ENCODE results near the gene NUDT16L1. TPM values are rescaled to one million over a fixed set of nuclear protein-coding genes. Genes with fewer than 3 reads are reported as not detected.

NUDT16L1 gene
- total and polyA plus RNA-seq, 2 of the 13 experiments (the other 11 are each of a cell fraction or from before 2014, with no cell fraction given): 28.0 to 40.5 TPM

DNA sequence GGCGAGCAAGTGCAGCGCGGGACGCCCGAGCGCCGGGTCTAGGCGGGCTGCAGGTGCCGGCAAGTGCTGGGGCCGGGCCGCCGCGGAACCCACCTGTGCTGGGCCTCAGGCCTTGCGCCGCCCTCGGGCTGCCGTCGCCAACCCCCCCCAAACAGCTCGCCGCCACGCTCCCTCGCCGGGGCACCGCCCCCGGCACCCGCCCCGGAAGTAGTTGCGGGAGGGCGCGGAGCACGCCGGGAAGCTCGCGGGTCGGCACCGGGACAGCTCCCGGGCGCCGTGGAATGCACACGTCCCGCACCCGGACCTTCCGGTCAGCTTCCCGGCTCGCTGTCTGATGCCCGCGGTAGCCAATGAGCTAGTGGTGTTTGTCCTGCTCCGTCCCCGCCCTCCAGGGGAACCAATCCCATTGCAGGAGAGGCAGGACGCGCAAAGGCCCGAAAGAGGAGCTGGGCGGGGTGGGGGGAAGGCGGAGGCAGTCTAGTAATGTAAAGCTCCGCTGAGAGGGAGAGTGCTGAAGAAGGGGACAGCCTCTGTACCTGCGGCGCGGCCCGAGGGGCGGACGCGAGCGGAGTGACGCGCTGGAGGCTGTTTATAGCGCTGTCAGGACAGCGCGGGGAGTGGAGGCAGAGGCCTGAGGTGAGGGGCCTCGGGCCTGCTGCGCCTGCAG is 40.8 kb downstream of the NUDT16L1 start, which contains the start of the genes ANKS3 and DNAAF8 (continued):
- TF ChIP-seq ZNF251 (CRISPR knock-in tag; IDR thresholded peaks at IDR 0.05) (no peak), EP300 (IDR thresholded peaks at IDR 0.05; ENCODE audit: low read depth in 2 of 2, low read length in 2 of 2) (no peak), EP300 (CRISPR knock-in tag; IDR thresholded peaks at IDR 0.05; ENCODE audit: borderline replicate concordance) (no peak; the same call in 1 of the 2 replicates), ZNF136 (CRISPR knock-in tag; IDR thresholded peaks at IDR 0.05; ENCODE audit: low read depth) (no peak), RBFOX2 (IDR thresholded peaks at IDR 0.05; ENCODE audit: low read depth, low read length) (peak; percentile 83), ZNF782 (CRISPR knock-in tag; IDR thresholded peaks at IDR 0.05; ENCODE audit: borderline replicate concordance) (peak; percentile 49; the same call in 1 of the 2 replicates), SRY (CRISPR knock-in tag; IDR thresholded peaks at IDR 0.05) (peak; percentile 82; the same call in 1 of the 2 replicates), DNMT1 (CRISPR knock-in tag; IDR thresholded peaks at IDR 0.05) (0 out of 2 replicates have a peak, but pooled peaks have one; percentile 63), ZNF446 (CRISPR knock-in tag; IDR thresholded peaks at IDR 0.05) (0 out of 2 replicates have a peak, but pooled peaks have one; percentile 66), CREB1 (IDR thresholded peaks at IDR 0.05) (peak; percentile 71), CREB1 (CRISPR knock-in tag; IDR thresholded peaks at IDR 0.05) (peak; percentile 69), ERF (CRISPR knock-in tag; IDR thresholded peaks at IDR 0.05) (peak; percentile 89), ZNF232 (CRISPR knock-in tag; IDR thresholded peaks at IDR 0.05; ENCODE audit: borderline replicate concordance) (no peak), ZNF292 (CRISPR knock-in tag; IDR thresholded peaks at IDR 0.05; ENCODE audit: borderline replicate concordance, low read depth) (no peak), ZNF790 (CRISPR knock-in tag; IDR thresholded peaks at IDR 0.05; ENCODE audit: borderline replicate concordance) (no peak), FOXC1 (CRISPR knock-in tag; IDR thresholded peaks at IDR 0.05; ENCODE audit: borderline replicate concordance) (peak; percentile 88; the same call in 1 of the 2 replicates), FOXA1 (IDR thresholded peaks at IDR 0.05) (no peak), FOXA1 (CRISPR knock-in tag; IDR thresholded peaks at IDR 0.05) (no peak), PAX8 (CRISPR knock-in tag; IDR thresholded peaks at IDR 0.05; ENCODE audit: borderline replicate concordance) (peak; percentile 80; the same call in 1 of the 2 replicates), ETV5 (CRISPR knock-in tag; IDR thresholded peaks at IDR 0.05; ENCODE audit: borderline replicate concordance) (peak; percentile 83), KDM6A (CRISPR knock-in tag; IDR thresholded peaks at IDR 0.05; ENCODE audit: low read depth) (no peak)
- TF ChIP-seq, protein P1, sequence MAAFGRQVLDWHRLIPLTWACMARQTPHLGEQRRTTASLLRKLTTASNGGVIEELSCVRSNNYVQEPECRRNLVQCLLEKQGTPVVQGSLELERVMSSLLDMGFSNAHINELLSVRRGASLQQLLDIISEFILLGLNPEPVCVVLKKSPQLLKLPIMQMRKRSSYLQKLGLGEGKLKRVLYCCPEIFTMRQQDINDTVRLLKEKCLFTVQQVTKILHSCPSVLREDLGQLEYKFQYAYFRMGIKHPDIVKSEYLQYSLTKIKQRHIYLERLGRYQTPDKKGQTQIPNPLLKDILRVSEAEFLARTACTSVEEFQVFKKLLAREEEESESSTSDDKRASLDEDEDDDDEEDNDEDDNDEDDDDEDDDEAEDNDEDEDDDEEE (CRISPR knock-in tag; IDR thresholded peaks at IDR 0.05): peak; percentile 78; the same call in 1 of the 2 replicates
- TF ChIP-seq, protein P2, sequence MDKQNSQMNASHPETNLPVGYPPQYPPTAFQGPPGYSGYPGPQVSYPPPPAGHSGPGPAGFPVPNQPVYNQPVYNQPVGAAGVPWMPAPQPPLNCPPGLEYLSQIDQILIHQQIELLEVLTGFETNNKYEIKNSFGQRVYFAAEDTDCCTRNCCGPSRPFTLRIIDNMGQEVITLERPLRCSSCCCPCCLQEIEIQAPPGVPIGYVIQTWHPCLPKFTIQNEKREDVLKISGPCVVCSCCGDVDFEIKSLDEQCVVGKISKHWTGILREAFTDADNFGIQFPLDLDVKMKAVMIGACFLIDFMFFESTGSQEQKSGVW (CRISPR knock-in tag; IDR thresholded peaks at IDR 0.05; ENCODE audit: borderline replicate concordance): no peak
- TF ChIP-seq, protein P3, sequence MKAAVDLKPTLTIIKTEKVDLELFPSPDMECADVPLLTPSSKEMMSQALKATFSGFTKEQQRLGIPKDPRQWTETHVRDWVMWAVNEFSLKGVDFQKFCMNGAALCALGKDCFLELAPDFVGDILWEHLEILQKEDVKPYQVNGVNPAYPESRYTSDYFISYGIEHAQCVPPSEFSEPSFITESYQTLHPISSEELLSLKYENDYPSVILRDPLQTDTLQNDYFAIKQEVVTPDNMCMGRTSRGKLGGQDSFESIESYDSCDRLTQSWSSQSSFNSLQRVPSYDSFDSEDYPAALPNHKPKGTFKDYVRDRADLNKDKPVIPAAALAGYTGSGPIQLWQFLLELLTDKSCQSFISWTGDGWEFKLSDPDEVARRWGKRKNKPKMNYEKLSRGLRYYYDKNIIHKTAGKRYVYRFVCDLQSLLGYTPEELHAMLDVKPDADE (CRISPR knock-in tag; IDR thresholded peaks at IDR 0.05): peak; percentile 86; the same call in 1 of the 2 replicates
- TF ChIP-seq, protein P4, sequence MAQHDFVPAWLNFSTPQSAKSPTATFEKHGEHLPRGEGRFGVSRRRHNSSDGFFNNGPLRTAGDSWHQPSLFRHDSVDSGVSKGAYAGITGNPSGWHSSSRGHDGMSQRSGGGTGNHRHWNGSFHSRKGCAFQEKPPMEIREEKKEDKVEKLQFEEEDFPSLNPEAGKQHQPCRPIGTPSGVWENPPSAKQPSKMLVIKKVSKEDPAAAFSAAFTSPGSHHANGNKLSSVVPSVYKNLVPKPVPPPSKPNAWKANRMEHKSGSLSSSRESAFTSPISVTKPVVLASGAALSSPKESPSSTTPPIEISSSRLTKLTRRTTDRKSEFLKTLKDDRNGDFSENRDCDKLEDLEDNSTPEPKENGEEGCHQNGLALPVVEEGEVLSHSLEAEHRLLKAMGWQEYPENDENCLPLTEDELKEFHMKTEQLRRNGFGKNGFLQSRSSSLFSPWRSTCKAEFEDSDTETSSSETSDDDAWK (CRISPR knock-in tag; IDR thresholded peaks at IDR 0.05): no peak
- TF ChIP-seq, protein P5, sequence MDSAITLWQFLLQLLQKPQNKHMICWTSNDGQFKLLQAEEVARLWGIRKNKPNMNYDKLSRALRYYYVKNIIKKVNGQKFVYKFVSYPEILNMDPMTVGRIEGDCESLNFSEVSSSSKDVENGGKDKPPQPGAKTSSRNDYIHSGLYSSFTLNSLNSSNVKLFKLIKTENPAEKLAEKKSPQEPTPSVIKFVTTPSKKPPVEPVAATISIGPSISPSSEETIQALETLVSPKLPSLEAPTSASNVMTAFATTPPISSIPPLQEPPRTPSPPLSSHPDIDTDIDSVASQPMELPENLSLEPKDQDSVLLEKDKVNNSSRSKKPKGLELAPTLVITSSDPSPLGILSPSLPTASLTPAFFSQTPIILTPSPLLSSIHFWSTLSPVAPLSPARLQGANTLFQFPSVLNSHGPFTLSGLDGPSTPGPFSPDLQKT (CRISPR knock-in tag; IDR thresholded peaks at IDR 0.05; ENCODE audit: borderline replicate concordance): no peak

Data from HepG2 (cell line).